OCI-LY3 (cell line): ENCODE data around the gene EDEM3.

ENCODE experiments used
- EZH2phosphoT487 ChIP-seq: fragments of 200-600 bp; shearing (Covaris generic); IDR thresholded peaks from 2 replicates; pipeline ENCODE4 v1.6.1; 2018; ENCODE audit warnings: antibody characterized with exemption, mixed run types, low read depth
- TF ChIP-seq, protein P1 (sequence below): fragments of 200-600, 300-600 bp; sonication (generic); IDR thresholded peaks from 2 replicates; pipeline ENCODE4 v1.5.1; 2014; ENCODE audit warnings: antibody characterized with exemption, low read length, low read depth

DNA sequence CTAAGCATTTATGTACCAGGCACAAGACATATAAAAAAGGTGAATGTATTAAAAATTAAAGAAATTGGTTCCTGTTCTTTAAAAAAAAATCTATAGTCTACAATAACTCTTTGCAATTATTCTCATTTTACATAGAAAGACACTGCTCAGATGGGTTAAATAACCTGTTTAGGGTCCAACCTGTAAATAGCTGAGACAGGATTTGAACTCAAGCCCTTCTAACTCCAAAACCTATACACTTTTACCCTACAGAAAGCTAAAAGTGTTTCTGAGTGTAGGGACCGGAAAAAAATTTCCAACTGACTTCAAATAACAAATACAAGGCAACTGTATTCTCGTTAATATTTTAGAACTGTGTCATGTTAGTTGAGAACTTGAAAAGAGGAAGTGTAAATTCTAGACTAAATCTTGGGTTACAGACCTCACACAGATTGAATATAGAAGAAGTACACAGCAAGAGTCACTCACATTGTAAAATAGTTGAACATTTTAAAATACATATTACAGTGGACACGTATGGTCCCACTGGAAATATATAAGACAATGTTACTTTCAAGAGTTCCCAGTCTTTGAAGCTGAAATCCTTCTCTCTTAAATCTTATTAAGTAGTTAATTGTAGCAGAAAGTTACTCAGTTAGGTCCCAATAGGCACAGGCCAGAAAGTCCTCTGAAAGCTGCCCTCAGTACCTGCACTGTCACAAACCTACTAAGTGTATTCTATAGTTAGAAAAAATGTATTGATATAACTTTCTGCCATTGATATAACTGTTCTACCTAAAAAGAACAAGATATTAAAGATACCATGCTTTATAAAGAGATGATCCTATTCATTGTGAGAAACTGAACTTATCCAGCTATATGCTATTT, 7.3 kb downstream of the EDEM3 start:
- TF ChIP-seq, protein P1, sequence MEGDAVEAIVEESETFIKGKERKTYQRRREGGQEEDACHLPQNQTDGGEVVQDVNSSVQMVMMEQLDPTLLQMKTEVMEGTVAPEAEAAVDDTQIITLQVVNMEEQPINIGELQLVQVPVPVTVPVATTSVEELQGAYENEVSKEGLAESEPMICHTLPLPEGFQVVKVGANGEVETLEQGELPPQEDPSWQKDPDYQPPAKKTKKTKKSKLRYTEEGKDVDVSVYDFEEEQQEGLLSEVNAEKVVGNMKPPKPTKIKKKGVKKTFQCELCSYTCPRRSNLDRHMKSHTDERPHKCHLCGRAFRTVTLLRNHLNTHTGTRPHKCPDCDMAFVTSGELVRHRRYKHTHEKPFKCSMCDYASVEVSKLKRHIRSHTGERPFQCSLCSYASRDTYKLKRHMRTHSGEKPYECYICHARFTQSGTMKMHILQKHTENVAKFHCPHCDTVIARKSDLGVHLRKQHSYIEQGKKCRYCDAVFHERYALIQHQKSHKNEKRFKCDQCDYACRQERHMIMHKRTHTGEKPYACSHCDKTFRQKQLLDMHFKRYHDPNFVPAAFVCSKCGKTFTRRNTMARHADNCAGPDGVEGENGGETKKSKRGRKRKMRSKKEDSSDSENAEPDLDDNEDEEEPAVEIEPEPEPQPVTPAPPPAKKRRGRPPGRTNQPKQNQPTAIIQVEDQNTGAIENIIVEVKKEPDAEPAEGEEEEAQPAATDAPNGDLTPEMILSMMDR: no peak
- TF ChIP-seq EZH2phosphoT487: no peak
